Measurements from ENCODE around the gene RNH1. TPM values are rescaled to one million over a fixed set of nuclear protein-coding genes. Genes with fewer than 3 reads are reported as not detected.

RNH1 gene
- total RNA-seq, 1 donor from 2014 or later, result 85.9 TPM

- H3K27me3 Mint-ChIP-seq (ENCODE audit: unreplicated experiment), result peaks cover 18% of the 10 kb centered on the region
- H3K27ac Mint-ChIP-seq (ENCODE audit: unreplicated experiment), result peak overlapping the region; percentile 66
- H3K4me3 Mint-ChIP-seq (ENCODE audit: unreplicated experiment), result peak overlapping the region; percentile 97
- TF ChIP-seq CTCF (IDR thresholded peaks at IDR 0.05; ENCODE audit: partially characterized antibody, unreplicated experiment), result no peak
- peaks cover 2% of the 10 kb centered on the region for H3K4me1 Mint-ChIP-seq (ENCODE audit: low read depth, unreplicated experiment)
- H3K36me3 Mint-ChIP-seq (ENCODE audit: unreplicated experiment), result peaks cover 3% of the 10 kb centered on the region
- peaks cover 13% of the 10 kb centered on the region for H3K9me3 Mint-ChIP-seq (ENCODE audit: unreplicated experiment)
- no peak for DNase-seq
Measured at GRCh38 chr11:504994-505344, 2.1 kb downstream of the RNH1 start.

GRCh38 chr11:504053-504993 lies 2.7 kb downstream of the RNH1 start:
- Mint-ChIP-seq H3K4me3 (ENCODE audit: unreplicated experiment) (peak overlapping the region; percentile 97), H3K27me3 (ENCODE audit: unreplicated experiment) (peaks cover 20% of the 10 kb centered on the region), H3K27ac (ENCODE audit: unreplicated experiment) (peak overlapping the region; percentile 66), H3K9me3 (ENCODE audit: unreplicated experiment) (peaks cover 11% of the 10 kb centered on the region), H3K4me1 (ENCODE audit: low read depth, unreplicated experiment) (peaks cover 2% of the 10 kb centered on the region), H3K36me3 (ENCODE audit: unreplicated experiment) (no peaks in the 10 kb centered on the region)
- TF ChIP-seq CTCF (IDR thresholded peaks at IDR 0.05; ENCODE audit: partially characterized antibody, unreplicated experiment), result no peak
- DNase-seq, result peak; percentile 54

GRCh38 chr11:503179-503981 lies 3.7 kb downstream of the RNH1 start:
- DNase-seq, result no peak
- TF ChIP-seq CTCF (IDR thresholded peaks at IDR 0.05; ENCODE audit: partially characterized antibody, unreplicated experiment), result no peak
- peaks cover 20% of the 10 kb centered on the region for H3K27me3 Mint-ChIP-seq (ENCODE audit: unreplicated experiment)
- peaks cover 2% of the 10 kb centered on the region for H3K4me1 Mint-ChIP-seq (ENCODE audit: low read depth, unreplicated experiment)
- H3K9me3 Mint-ChIP-seq (ENCODE audit: unreplicated experiment), result peaks cover 11% of the 10 kb centered on the region
- no peak overlapping the region for H3K27ac Mint-ChIP-seq (ENCODE audit: unreplicated experiment)
- H3K36me3 Mint-ChIP-seq (ENCODE audit: unreplicated experiment), result no peaks in the 10 kb centered on the region
- peak overlapping the region; percentile 52 for H3K4me3 Mint-ChIP-seq (ENCODE audit: unreplicated experiment)

GRCh38 chr11:502288-503178 lies 4.5 kb downstream of the RNH1 start:
- DNase-seq, result no peak
- Mint-ChIP-seq H3K4me1 (ENCODE audit: low read depth, unreplicated experiment) (peaks cover 5% of the 10 kb centered on the region), H3K4me3 (ENCODE audit: unreplicated experiment) (no peak overlapping the region), H3K9me3 (ENCODE audit: unreplicated experiment) (peaks cover 16% of the 10 kb centered on the region), H3K27me3 (ENCODE audit: unreplicated experiment) (peaks cover 19% of the 10 kb centered on the region), H3K36me3 (ENCODE audit: unreplicated experiment) (peaks cover 4% of the 10 kb centered on the region), H3K27ac (ENCODE audit: unreplicated experiment) (no peak overlapping the region)
- TF ChIP-seq CTCF (IDR thresholded peaks at IDR 0.05; ENCODE audit: partially characterized antibody, unreplicated experiment), result no peak

Measured in glutamatergic neuron (in vitro differentiated cells).